Measurements from ENCODE around the gene OSGEP.
"Not testable (repeated sequence)": the region's sequence is repeated elsewhere in the genome, so short reads cannot be mapped to it uniquely, and the experiment has no call there.

OSGEP gene

DNA sequence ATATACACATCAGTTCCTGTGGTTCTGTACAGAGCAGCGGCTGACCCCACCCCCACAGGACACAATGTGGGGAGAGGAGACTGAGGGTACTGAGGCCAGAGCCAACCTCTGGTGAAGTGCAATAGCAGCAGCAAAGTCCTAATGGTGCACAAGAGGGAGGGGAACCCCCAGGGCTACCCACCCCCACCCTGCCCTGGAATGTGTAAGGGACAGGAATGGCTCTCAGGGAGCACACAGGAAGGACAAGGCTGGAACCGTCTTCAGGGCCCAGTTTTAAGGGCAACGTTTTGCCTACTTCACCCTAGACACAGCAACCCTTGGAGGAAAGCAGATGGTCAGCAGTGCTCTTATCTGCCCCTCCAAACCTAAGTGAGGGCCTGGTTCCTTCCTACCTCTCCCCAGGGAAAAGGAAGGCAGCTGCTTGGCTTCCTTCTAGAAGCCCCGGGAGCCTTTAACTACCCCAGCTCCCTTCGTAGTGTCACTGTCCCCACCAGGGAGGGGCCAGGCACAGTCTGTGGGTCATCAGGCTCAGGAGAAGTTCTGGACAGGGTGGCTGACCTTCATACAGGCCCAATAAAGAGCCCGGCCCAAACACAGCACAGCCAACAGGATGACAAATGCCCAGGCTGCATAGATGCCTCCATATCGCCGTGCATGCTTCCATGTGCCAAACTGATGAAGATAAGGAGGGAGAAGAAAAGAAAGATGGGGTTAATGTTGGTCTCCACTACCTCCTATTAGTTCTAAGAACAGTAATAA lies 3.6 kb upstream of the OSGEP start:
- Mint-ChIP-seq H3K4me1 (peaks cover 42% of the 10 kb centered on the region), H3K27me3 (peaks cover 4% of the 10 kb centered on the region), H3K27ac (no peak overlapping the region), H3K36me3 (peaks cover 34% of the 10 kb centered on the region), H3K9me3 (no peaks in the 10 kb centered on the region), H3K4me3 (no peak overlapping the region)
- DNase-seq, result no peak
- CTCF ChIA-PET, result no interaction called here

GRCh38 chr14:20456971-20457370 lies 2.4 kb upstream of the OSGEP start:
- peaks cover 4% of the 10 kb centered on the region for H3K27me3 Mint-ChIP-seq
- no peak for DNase-seq
- CTCF ChIA-PET, result no interaction called here
- no peak overlapping the region for H3K4me3 Mint-ChIP-seq
- no peak overlapping the region for H3K27ac Mint-ChIP-seq
- H3K4me1 Mint-ChIP-seq, result peaks cover 40% of the 10 kb centered on the region
- no peaks in the 10 kb centered on the region for H3K9me3 Mint-ChIP-seq
- H3K36me3 Mint-ChIP-seq, result peaks cover 40% of the 10 kb centered on the region

- DNase-seq, result peak; percentile 83
- H3K27ac Mint-ChIP-seq, result no peak overlapping the region
- no peak overlapping the region for H3K4me3 Mint-ChIP-seq
- no peaks in the 10 kb centered on the region for H3K27me3 Mint-ChIP-seq
- H3K36me3 Mint-ChIP-seq, result peaks cover 44% of the 10 kb centered on the region
- H3K9me3 Mint-ChIP-seq, result no peaks in the 10 kb centered on the region
- CTCF ChIA-PET, result interaction anchor here (1.0 to 2.4 kb wide), 4 partner anchors 15 to 158 kb away, joined by 3 to 20 read pairs (median 4); partner anchors contain the start of gene TEP1
- H3K4me1 Mint-ChIP-seq, result peaks cover 37% of the 10 kb centered on the region
Measured at GRCh38 chr14:20455355-20456300, 1.0 kb upstream of the OSGEP start.

DNA sequence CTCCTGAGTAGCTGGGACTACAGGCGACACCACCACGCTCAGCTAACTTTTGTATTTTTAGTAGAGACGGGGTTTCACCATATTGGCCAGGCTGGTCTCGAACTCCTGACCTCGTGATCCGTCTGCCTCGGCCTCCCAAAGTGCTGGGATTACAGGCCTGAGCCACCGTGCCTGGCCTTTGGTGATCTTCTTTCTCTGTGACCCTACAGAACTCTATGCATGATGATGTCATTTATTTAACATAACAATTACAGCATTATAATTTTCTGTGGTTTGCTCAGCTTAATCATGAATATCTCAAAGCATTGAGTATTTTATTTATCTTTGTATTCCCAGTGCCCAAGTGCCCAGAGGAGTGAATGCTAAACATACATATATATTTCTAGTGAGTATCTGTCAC lies 1.8 kb downstream of the OSGEP start:
- Mint-ChIP-seq H3K4me1 (peaks cover 17% of the 10 kb centered on the region), H3K36me3 (peaks cover 46% of the 10 kb centered on the region), H3K4me3 (peak overlapping the region; percentile 43), H3K27ac (peak overlapping the region; percentile 67)
- not testable (repeated sequence) for DNase-seq, H3K27me3 Mint-ChIP-seq, H3K9me3 Mint-ChIP-seq
- CTCF ChIA-PET, result interaction anchor here (1.2 kb wide), 1 partner anchor 37 kb away, joined by 10 read pairs; no protein-coding TSS in a partner anchor

DNA sequence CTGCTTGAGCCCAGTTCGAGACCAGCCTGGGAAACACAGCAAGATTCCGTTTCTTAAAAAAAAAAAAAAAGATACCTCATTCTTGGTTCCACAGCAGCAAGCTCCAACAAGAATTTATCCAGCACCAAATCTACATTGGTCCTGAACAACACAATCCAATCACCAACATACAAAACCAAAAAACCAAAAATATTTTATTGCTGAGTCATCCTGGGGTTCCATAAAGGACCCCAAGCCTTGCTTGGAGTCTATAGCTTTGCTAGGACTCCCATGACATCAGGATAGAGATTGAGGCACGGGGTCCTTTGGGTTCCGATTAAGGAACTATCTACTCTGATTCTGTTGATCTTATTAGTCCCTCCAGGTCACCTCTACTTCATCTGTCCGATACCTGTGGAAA lies 7.7 kb downstream of the OSGEP start:
- CTCF ChIA-PET, result no interaction called here
- Mint-ChIP-seq H3K4me3 (no peak overlapping the region), H3K27me3 (no peaks in the 10 kb centered on the region), H3K27ac (no peak overlapping the region), H3K9me3 (no peaks in the 10 kb centered on the region), H3K36me3 (peaks cover 43% of the 10 kb centered on the region), H3K4me1 (peaks cover 4% of the 10 kb centered on the region)
- DNase-seq, result no peak

DNA sequence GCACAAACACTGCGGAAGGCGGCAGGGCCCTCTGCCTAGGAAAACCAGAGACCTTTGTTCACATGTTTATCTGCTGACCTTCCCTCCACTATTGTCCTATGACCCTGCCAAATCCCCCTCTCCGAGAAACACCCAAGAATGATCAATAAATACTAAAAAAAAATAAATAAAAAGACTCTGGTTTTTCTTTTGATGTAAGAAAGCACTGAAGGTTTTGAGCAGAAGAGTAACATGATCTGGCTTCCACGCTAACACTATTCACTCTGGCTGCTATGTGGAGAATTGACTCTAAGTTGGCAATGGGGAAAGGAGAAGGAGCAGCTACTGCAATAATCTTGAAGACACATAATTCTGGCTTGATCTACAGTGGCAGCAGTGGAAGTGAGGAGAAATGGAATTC lies 11.0 kb downstream of the OSGEP start:
- CTCF ChIA-PET, result not testable (repeated sequence)

DNA sequence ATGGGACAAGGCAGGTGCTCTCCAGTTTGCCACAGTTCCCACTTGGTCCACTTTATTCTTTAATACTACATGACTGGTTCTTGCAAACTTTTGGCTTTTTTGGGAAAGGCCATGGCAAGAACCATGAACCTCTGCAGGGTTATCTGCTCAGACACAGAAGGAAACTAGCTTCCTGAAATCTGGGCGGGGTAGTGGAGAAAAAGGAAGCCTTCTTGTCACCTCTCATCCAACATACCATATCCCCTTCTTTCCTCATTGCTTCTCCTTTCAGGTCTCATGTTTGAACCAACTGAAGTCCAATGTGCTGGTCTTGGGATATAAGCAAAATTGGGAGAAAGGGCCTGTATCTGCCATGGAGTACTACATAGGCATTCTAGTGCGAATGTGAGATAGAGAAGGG lies 13.2 kb downstream of the OSGEP start:
- H3K36me3 Mint-ChIP-seq, result peaks cover 6% of the 10 kb centered on the region
- CTCF ChIA-PET, result interaction anchor here (1.2 kb wide), 1 partner anchor 26 kb away, joined by 3 read pairs; no protein-coding TSS in a partner anchor
- H3K4me1 Mint-ChIP-seq, result peaks cover 22% of the 10 kb centered on the region
- peaks cover 18% of the 10 kb centered on the region for H3K27me3 Mint-ChIP-seq
- H3K27ac Mint-ChIP-seq, result no peak overlapping the region
- DNase-seq, result no peak
- H3K4me3 Mint-ChIP-seq, result no peak overlapping the region
- H3K9me3 Mint-ChIP-seq, result no peaks in the 10 kb centered on the region

More for the DNA sequence above, 11.0 kb downstream of the OSGEP start:
- H3K4me3 Mint-ChIP-seq, H3K27ac Mint-ChIP-seq, DNase-seq, H3K9me3 Mint-ChIP-seq: not testable (repeated sequence)
- Mint-ChIP-seq H3K36me3 (peaks cover 24% of the 10 kb centered on the region), H3K27me3 (peaks cover 11% of the 10 kb centered on the region), H3K4me1 (peaks cover 20% of the 10 kb centered on the region)

- H3K36me3 Mint-ChIP-seq, result peaks cover 6% of the 10 kb centered on the region
- H3K27me3 Mint-ChIP-seq, result peaks cover 18% of the 10 kb centered on the region
- CTCF ChIA-PET, result interaction anchor here (1.2 kb wide), 1 partner anchor 14 kb away, joined by 3 read pairs; the partner anchor contains the start of genes APEX1 and OSGEP
- no peaks in the 10 kb centered on the region for H3K9me3 Mint-ChIP-seq
- H3K4me1 Mint-ChIP-seq, result peaks cover 22% of the 10 kb centered on the region
- peak overlapping the region; percentile 61 for H3K27ac Mint-ChIP-seq
- no peak overlapping the region for H3K4me3 Mint-ChIP-seq
- DNase-seq, result peak; percentile 46
Measured at GRCh38 chr14:20440882-20441281, 13.7 kb downstream of the OSGEP start.

DNA sequence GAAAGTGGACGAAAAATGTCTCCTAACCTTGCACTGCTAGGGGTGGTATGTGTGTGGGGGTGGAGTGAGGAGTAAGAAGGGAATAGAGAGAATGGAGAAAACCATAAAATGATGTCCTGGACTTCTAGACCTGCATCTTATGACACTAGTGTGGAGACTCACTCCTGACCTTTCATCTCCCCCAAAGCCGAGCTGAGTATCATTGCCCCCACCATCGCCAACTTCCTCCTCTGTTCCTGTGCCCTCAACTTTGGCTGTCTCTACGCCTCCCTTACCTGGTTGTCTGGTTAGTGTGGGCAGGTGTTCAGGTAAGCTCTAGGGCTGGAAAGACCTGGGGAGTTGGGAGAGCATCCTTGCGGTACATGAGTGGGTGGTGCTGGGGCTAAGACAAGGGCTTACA lies 14.1 kb downstream of the OSGEP start:
- CTCF ChIA-PET, result interaction anchor here (1.2 kb wide), 1 partner anchor 14 kb away, joined by 3 read pairs; the partner anchor contains the start of genes APEX1 and OSGEP
- H3K4me1 Mint-ChIP-seq, result peaks cover 22% of the 10 kb centered on the region
- peaks cover 20% of the 10 kb centered on the region for H3K27me3 Mint-ChIP-seq
- no peak overlapping the region for H3K4me3 Mint-ChIP-seq
- no peak for DNase-seq
- H3K36me3 Mint-ChIP-seq, result peaks cover 6% of the 10 kb centered on the region
- H3K27ac Mint-ChIP-seq, result no peak overlapping the region
- H3K9me3 Mint-ChIP-seq, result no peaks in the 10 kb centered on the region

DNA sequence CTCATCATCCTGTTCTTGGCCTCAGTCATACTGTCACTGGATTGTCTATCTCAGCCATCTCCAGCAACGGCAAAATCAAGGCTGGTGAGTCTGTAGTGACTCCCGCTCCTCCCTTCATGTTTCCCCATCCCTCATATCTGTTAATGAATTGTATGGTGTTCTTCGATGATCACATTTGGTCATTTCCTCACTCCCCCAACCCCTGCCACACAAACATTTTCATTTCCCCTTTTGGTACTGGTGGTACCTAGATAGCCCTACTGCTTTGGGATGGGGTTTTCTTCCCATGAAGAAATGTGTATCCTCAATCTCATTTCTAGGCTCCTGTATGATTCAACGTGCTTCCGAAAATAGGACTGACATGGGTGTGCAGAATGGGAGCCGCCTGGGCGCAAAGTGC lies 15.9 kb downstream of the OSGEP start:
- H3K27ac Mint-ChIP-seq, result no peak overlapping the region
- no peak overlapping the region for H3K4me3 Mint-ChIP-seq
- CTCF ChIA-PET, result no interaction called here
- peaks cover 22% of the 10 kb centered on the region for H3K4me1 Mint-ChIP-seq
- DNase-seq, result no peak
- H3K27me3 Mint-ChIP-seq, result peaks cover 22% of the 10 kb centered on the region
- no peaks in the 10 kb centered on the region for H3K9me3 Mint-ChIP-seq
- peaks cover 6% of the 10 kb centered on the region for H3K36me3 Mint-ChIP-seq

GRCh38 chr14:20436363-20436755 lies 18.3 kb downstream of the OSGEP start:
- DNase-seq, result no peak
- H3K4me1 Mint-ChIP-seq, result peaks cover 14% of the 10 kb centered on the region
- H3K36me3 Mint-ChIP-seq, result no peaks in the 10 kb centered on the region
- H3K27me3 Mint-ChIP-seq, result peaks cover 26% of the 10 kb centered on the region
- no peaks in the 10 kb centered on the region for H3K9me3 Mint-ChIP-seq
- H3K27ac Mint-ChIP-seq, result no peak overlapping the region
- CTCF ChIA-PET, result interaction anchor here (0.7 kb wide), 1 partner anchor 9 kb away, joined by 3 read pairs; no protein-coding TSS in a partner anchor
- H3K4me3 Mint-ChIP-seq, result no peak overlapping the region

- Mint-ChIP-seq H3K36me3 (no peaks in the 10 kb centered on the region), H3K9me3 (no peaks in the 10 kb centered on the region), H3K4me3 (no peak within 1 kb of the TSS), H3K27ac (no peak within 1 kb of the TSS), H3K27me3 (peaks cover 26% of the 10 kb centered on the region), H3K4me1 (peaks cover 9% of the 10 kb centered on the region)
- DNase-seq, result no peak
- CTCF ChIA-PET, result interaction anchor here (0.7 kb wide), 1 partner anchor 9 kb away, joined by 3 read pairs; no protein-coding TSS in a partner anchor
Measured at GRCh38 chr14:20435582-20436362, 18.8 kb downstream of the OSGEP start, which contains the start of gene KLHL33. Gene KLHL33, minus strand, starts transcription at chr14:20436166. Its CDS starts 355 bp downstream, at chr14:20435811.

GRCh38 chr14:20434701-20435581 lies 19.7 kb downstream of the OSGEP start:
- peaks cover 5% of the 10 kb centered on the region for H3K4me1 Mint-ChIP-seq
- H3K27ac Mint-ChIP-seq, result no peak overlapping the region
- peaks cover 26% of the 10 kb centered on the region for H3K27me3 Mint-ChIP-seq
- no peaks in the 10 kb centered on the region for H3K36me3 Mint-ChIP-seq
- H3K9me3 Mint-ChIP-seq, result no peaks in the 10 kb centered on the region
- DNase-seq, result no peak
- no peak overlapping the region for H3K4me3 Mint-ChIP-seq
- CTCF ChIA-PET, result no interaction called here

Measured in activated naive CD4-positive, alpha-beta T cell treated with anti-CD3 and anti-CD28 coated beads, Interleukin-2, amount 10 ng/mL, durations not matched to agents 7 days and 5 days (primary cell).